Activated T-cell treated with anti-CD3 and anti-CD28 coated beads, Interleukin-2, amount 50 U/mL, for 4 hours (primary cell): ENCODE results near the gene OR8G5. TPM values are rescaled to one million over a fixed set of nuclear protein-coding genes. Genes with fewer than 3 reads are reported as not detected.
"Not testable (repeated sequence)": the region's sequence is repeated elsewhere in the genome, so short reads cannot be mapped to it uniquely, and the experiment has no call there.

Experiments used
- ATAC-seq, 2 donors: fragments of 200-7000 bp; cut with Tn5 transposase; one replicate each; pipeline ENCODE4 v1.10.0; 2021
- DNase-seq: peaks from one replicate; pipeline ENCODE4 v3.0.0-alpha.2; 2020
- H3K27me3 Mint-ChIP-seq: one replicate; pipeline ENCODE4 v1.8.0; 2021; ENCODE audit warnings: low read depth, mixed read lengths
- H3K36me3 Mint-ChIP-seq: one replicate; pipeline ENCODE4 v1.8.0; 2022; ENCODE audit warnings: mixed read lengths; ENCODE audit not compliant: insufficient read depth
- H3K4me1 Mint-ChIP-seq: one replicate; pipeline ENCODE4 v1.8.0; 2021; ENCODE audit warnings: low read depth, mixed read lengths
- H3K4me3 Mint-ChIP-seq: one replicate; pipeline ENCODE4 v1.8.0; 2021; ENCODE audit warnings: mild to moderate bottlenecking, moderate library complexity, mixed read lengths
- H3K9me3 Mint-ChIP-seq: one replicate; pipeline ENCODE4 v1.8.0; 2021; ENCODE audit warnings: mixed read lengths
- total RNA-seq, 3 donors: library from RNA; stranded (reverse); gene quantifications; one replicate each; pipeline ENCODE4 v1.2.1, GENCODE V29; 2021

The OR8G5 gene
- total RNA-seq, 3 donors from 2014 or later = not detected

GRCh38 chr11:124265041-124265440 is 8.9 kb downstream of the OR8G5 start:
- ATAC-seq, DNase-seq, H3K36me3 Mint-ChIP-seq: not testable (repeated sequence)

GRCh38 chr11:124270886-124271285 is 14.7 kb downstream of the OR8G5 start:
- H3K9me3 Mint-ChIP-seq, H3K4me1 Mint-ChIP-seq, H3K4me3 Mint-ChIP-seq, DNase-seq, H3K36me3 Mint-ChIP-seq, ATAC-seq, H3K27me3 Mint-ChIP-seq: not testable (repeated sequence)

More at GRCh38 chr11:124265041-124265440, 8.9 kb downstream of the OR8G5 start:
- H3K9me3 Mint-ChIP-seq, H3K4me3 Mint-ChIP-seq, H3K27me3 Mint-ChIP-seq, H3K4me1 Mint-ChIP-seq: not testable (repeated sequence)

- Mint-ChIP-seq H3K9me3 (no peaks in the 10 kb centered on the region), H3K36me3 (no peaks in the 10 kb centered on the region), H3K27me3 (peaks cover 2% of the 10 kb centered on the region), H3K4me3 (no peak overlapping the region), H3K4me1 (no peaks in the 10 kb centered on the region)
- ATAC-seq = no peak
- no peak for DNase-seq
Observed at GRCh38 chr11:124274000-124274399, 17.8 kb downstream of the OR8G5 start.

GRCh38 chr11:124276081-124276480 is 19.9 kb downstream of the OR8G5 start:
- Mint-ChIP-seq H3K27me3 (peaks cover under 1% of the 10 kb centered on the region), H3K36me3 (no peaks in the 10 kb centered on the region), H3K9me3 (peaks cover 6% of the 10 kb centered on the region), H3K4me1 (no peaks in the 10 kb centered on the region), H3K4me3 (no peak overlapping the region)
- no peak for DNase-seq
- ATAC-seq = no peak

- no peak overlapping the region for H3K4me3 Mint-ChIP-seq
- no peaks in the 10 kb centered on the region for H3K36me3 Mint-ChIP-seq
- no peaks in the 10 kb centered on the region for H3K27me3 Mint-ChIP-seq
- no peaks in the 10 kb centered on the region for H3K4me1 Mint-ChIP-seq
- H3K9me3 Mint-ChIP-seq = peaks cover 10% of the 10 kb centered on the region
- no peak for DNase-seq
- no peak for ATAC-seq
Observed at GRCh38 chr11:124277207-124277606, 21.0 kb downstream of the OR8G5 start.

- Mint-ChIP-seq H3K4me3 (no peak overlapping the region), H3K9me3 (peaks cover 10% of the 10 kb centered on the region), H3K36me3 (no peaks in the 10 kb centered on the region), H3K27me3 (no peaks in the 10 kb centered on the region), H3K4me1 (no peaks in the 10 kb centered on the region)
- DNase-seq = no peak
- ATAC-seq = no peak
Observed at GRCh38 chr11:124277804-124278203, 21.6 kb downstream of the OR8G5 start.

- Mint-ChIP-seq H3K4me1 (no peaks in the 10 kb centered on the region), H3K4me3 (no peak overlapping the region), H3K36me3 (no peaks in the 10 kb centered on the region), H3K9me3 (peaks cover 12% of the 10 kb centered on the region), H3K27me3 (no peaks in the 10 kb centered on the region)
- no peak for ATAC-seq
- no peak for DNase-seq
Observed at GRCh38 chr11:124278261-124278660, 22.1 kb downstream of the OR8G5 start.

- no peak overlapping the region for H3K4me3 Mint-ChIP-seq
- no peaks in the 10 kb centered on the region for H3K27me3 Mint-ChIP-seq
- H3K9me3 Mint-ChIP-seq = peaks cover 22% of the 10 kb centered on the region
- no peaks in the 10 kb centered on the region for H3K4me1 Mint-ChIP-seq
- no peaks in the 10 kb centered on the region for H3K36me3 Mint-ChIP-seq
- ATAC-seq (no peak), DNase-seq (no peak)
Observed at GRCh38 chr11:124285610-124286344, 29.6 kb downstream of the OR8G5 start.

GRCh38 chr11:124294687-124295086 is 38.5 kb downstream of the OR8G5 start:
- DNase-seq (no peak), ATAC-seq (no peak)
- peaks cover 3% of the 10 kb centered on the region for H3K27me3 Mint-ChIP-seq
- H3K36me3 Mint-ChIP-seq = no peaks in the 10 kb centered on the region
- H3K4me1 Mint-ChIP-seq = no peaks in the 10 kb centered on the region
- no peaks in the 10 kb centered on the region for H3K9me3 Mint-ChIP-seq
- H3K4me3 Mint-ChIP-seq = no peak overlapping the region

- no peak for ATAC-seq
- Mint-ChIP-seq H3K9me3 (no peaks in the 10 kb centered on the region), H3K4me3 (no peak overlapping the region), H3K36me3 (no peaks in the 10 kb centered on the region), H3K4me1 (no peaks in the 10 kb centered on the region), H3K27me3 (peaks cover 3% of the 10 kb centered on the region)
- no peak for DNase-seq
Observed at GRCh38 chr11:124296016-124296415, 39.8 kb downstream of the OR8G5 start.

GRCh38 chr11:124297921-124298320 is 41.7 kb downstream of the OR8G5 start:
- no peak overlapping the region for H3K4me3 Mint-ChIP-seq
- ATAC-seq (no peak), DNase-seq (no peak)
- no peaks in the 10 kb centered on the region for H3K4me1 Mint-ChIP-seq
- no peaks in the 10 kb centered on the region for H3K9me3 Mint-ChIP-seq
- no peaks in the 10 kb centered on the region for H3K36me3 Mint-ChIP-seq
- no peaks in the 10 kb centered on the region for H3K27me3 Mint-ChIP-seq

- Mint-ChIP-seq H3K4me1 (no peaks in the 10 kb centered on the region), H3K27me3 (no peaks in the 10 kb centered on the region), H3K9me3 (no peaks in the 10 kb centered on the region), H3K36me3 (no peaks in the 10 kb centered on the region), H3K4me3 (no peak overlapping the region)
- ATAC-seq = no peak
- no peak for DNase-seq
Observed at GRCh38 chr11:124301548-124301947, 45.4 kb downstream of the OR8G5 start.

GRCh38 chr11:124302347-124303125 is 46.4 kb downstream of the OR8G5 start:
- ATAC-seq = no peak
- no peaks in the 10 kb centered on the region for H3K9me3 Mint-ChIP-seq
- H3K36me3 Mint-ChIP-seq = no peaks in the 10 kb centered on the region
- DNase-seq = no peak
- no peaks in the 10 kb centered on the region for H3K27me3 Mint-ChIP-seq
- no peaks in the 10 kb centered on the region for H3K4me1 Mint-ChIP-seq
- H3K4me3 Mint-ChIP-seq = no peak overlapping the region

GRCh38 chr11:124307093-124307492 is 50.9 kb downstream of the OR8G5 start:
- no peaks in the 10 kb centered on the region for H3K36me3 Mint-ChIP-seq
- H3K4me3 Mint-ChIP-seq = no peak overlapping the region
- DNase-seq = no peak
- H3K9me3 Mint-ChIP-seq = no peaks in the 10 kb centered on the region
- H3K27me3 Mint-ChIP-seq = no peaks in the 10 kb centered on the region
- H3K4me1 Mint-ChIP-seq = no peaks in the 10 kb centered on the region
- no peak for ATAC-seq

- no peak for ATAC-seq
- H3K27me3 Mint-ChIP-seq = no peaks in the 10 kb centered on the region
- H3K36me3 Mint-ChIP-seq = no peaks in the 10 kb centered on the region
- no peak overlapping the region for H3K4me3 Mint-ChIP-seq
- H3K4me1 Mint-ChIP-seq = no peaks in the 10 kb centered on the region
- H3K9me3 Mint-ChIP-seq = no peaks in the 10 kb centered on the region
- DNase-seq = no peak
Observed at GRCh38 chr11:124310721-124311120, 54.5 kb downstream of the OR8G5 start.
